Measurements from ENCODE around the gene TCEAL3. TPM values are rescaled to one million over a fixed set of nuclear protein-coding genes. Genes with fewer than 3 reads are reported as not detected.
"Not testable (repeated sequence)": the region's sequence is repeated elsewhere in the genome, so short reads cannot be mapped to it uniquely, and the experiment has no call there.

TCEAL3 gene
- polyA plus RNA-seq, 4 donors = 2.2 to 18.6 (median 11.2) TPM

DNA sequence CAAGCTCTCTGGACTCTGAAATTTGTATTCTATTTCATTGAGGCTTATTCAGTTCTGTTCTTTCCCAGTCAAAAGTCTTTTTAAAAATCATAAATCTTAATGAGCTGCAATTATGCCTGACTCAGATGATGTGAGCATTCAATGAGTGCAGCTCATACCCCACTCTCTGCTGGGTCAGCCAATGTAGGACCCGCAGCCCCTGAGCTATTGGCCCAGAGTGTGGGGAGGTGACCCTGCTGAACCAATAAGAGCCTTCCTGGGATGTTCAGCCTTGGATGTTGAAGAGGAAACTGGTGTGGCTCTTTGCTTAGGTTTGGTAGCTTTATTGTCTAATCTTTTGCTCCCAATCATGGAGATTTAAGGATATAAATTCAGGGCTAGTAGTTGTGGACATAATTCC is 34.6 kb upstream of the TCEAL3 start:
- FAIRE-seq (no peak), DNase-seq (no peak)
- H3K36me3 ChIP-seq (ENCODE audit: control insufficient read depth in 3 of 3, insufficient read depth in 2 of 3, low read depth in 1 of 3, low read length in 3 of 3) = no peaks in the 10 kb centered on the region
- H3K4me3 ChIP-seq (ENCODE audit: low read depth in 1 of 3, low read length in 3 of 3) = no peak overlapping the region
- H3K27me3 ChIP-seq (ENCODE audit: control insufficient read depth in 3 of 3, insufficient read depth in 3 of 3, low read length in 3 of 3) = no peaks in the 10 kb centered on the region
- H3K27ac ChIP-seq (ENCODE audit: low read depth in 1 of 3, low read length in 2 of 3) = no peak overlapping the region
- no peaks in the 10 kb centered on the region for H3K4me1 ChIP-seq (ENCODE audit: control insufficient read depth in 3 of 3, insufficient read depth in 2 of 3, low read depth in 1 of 3, low read length in 2 of 3)
- H3K9me3 ChIP-seq (ENCODE audit: control insufficient read depth in 2 of 2, insufficient read depth in 1 of 2, low read depth in 1 of 2, low read length in 1 of 2) = no peaks in the 10 kb centered on the region
- WGBS, 3 donors = 67 to 82% (median 77%) methylated on average over 1 of the region's 1 CpG

DNA sequence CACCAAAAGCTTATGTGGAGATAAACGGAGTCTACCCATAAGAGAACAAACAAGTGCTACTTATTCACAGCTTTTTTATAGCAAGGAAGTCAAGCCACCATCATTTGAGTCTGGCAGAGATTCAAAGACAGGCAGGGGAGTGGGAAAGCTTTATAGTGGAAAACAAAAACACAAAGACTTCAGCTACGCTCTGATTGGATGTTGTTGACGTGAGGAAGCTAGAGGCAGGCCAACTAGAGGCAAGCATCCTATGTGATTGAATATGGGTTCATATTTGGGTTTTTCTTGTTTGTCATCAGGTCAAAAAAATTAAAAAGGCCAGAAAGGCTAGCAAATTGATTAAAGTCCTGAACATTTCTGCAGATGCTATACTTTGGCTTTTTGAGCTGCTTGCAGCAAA is 23.2 kb upstream of the TCEAL3 start:
- 37 to 61% (median 51%) methylated on average over 3 of the region's 3 CpGs for WGBS, 3 donors

DNA sequence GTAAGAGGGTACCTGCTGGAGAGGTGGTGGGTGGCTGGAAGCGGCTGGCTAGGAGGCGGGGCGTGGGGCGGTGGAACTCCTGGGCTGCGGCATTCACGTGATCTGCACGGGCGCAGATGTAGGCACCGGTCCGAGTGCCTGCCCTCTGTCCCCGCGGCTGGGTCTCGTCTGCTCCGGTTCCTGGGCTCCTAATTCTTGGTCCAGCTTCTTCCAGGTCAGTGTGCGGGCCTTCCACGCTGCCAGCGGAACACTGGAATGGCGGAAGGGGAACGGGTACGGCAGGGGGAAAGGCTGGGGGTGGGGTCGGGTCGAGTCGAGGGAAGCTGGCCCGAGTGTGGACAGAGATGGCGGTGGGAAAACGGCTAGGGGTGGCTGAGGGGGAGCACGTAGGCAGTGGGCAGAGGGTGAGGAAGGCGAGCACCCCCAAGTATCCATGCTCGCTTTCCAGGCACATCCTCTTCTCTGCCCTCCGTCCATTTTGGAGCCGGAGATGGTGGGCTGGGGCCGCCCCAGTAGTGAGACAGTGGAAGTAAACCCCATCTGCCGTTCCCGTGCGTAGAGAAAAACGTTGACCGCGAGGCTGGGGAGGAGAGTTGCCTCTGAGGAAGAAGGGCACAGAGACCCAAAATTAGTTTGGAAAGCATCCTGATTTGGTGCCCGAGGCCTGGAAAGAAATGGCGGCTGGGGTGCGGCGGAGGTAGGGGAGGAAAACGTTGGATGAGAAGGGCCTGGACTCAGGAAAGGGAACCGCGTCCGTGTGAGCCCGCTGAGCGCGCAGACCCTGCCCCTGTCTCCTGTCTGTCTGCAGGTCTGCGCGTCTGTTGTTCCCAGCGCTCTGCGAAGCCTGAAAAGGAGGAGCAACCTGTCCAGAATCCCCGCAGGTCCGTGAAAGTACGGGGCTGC is 22.1 kb upstream of the TCEAL3 start, which contains the start of gene TCEAL4:
TSS of gene TCEAL4 (plus strand) at position 105 of the 903 bp plus-strand sequence. CDS start 1,161 bp downstream, outside the sequence.
- WGBS, 3 donors = 1 to 39% (median 9%) methylated on average over 44 to 56 of the region's 56 CpGs
- DNase-seq (peak; percentile 49 to 69), FAIRE-seq (no peak)
- Histone ChIP-seq H3K27ac (ENCODE audit: low read depth in 1 of 3, low read length in 2 of 3) (peak within 1 kb of the TSS in 2 of 3 donors; percentile 81 to 88), H3K4me1 (ENCODE audit: control insufficient read depth in 3 of 3, insufficient read depth in 2 of 3, low read depth in 1 of 3, low read length in 2 of 3) (no peaks in the 10 kb centered on the region), H3K4me3 (ENCODE audit: low read depth in 1 of 3, low read length in 3 of 3) (peak within 1 kb of the TSS; percentile 66 to 85 (median 73)), H3K27me3 (ENCODE audit: control insufficient read depth in 3 of 3, insufficient read depth in 3 of 3, low read length in 3 of 3) (no peaks in the 10 kb centered on the region), H3K9me3 (ENCODE audit: control insufficient read depth in 2 of 2, insufficient read depth in 1 of 2, low read depth in 1 of 2, low read length in 1 of 2) (no peaks in the 10 kb centered on the region), H3K36me3 (ENCODE audit: control insufficient read depth in 3 of 3, insufficient read depth in 2 of 3, low read depth in 1 of 3, low read length in 3 of 3) (peaks cover 0 to 4% (median 0%) of the 10 kb centered on the region in 3 donors)

More for the DNA sequence above, 23.2 kb upstream of the TCEAL3 start:
- no peak overlapping the region for H3K27ac ChIP-seq (ENCODE audit: low read depth in 1 of 3, low read length in 2 of 3)
- no peak overlapping the region for H3K4me3 ChIP-seq (ENCODE audit: low read depth in 1 of 3, low read length in 3 of 3)
- no peak for FAIRE-seq
- H3K27me3 ChIP-seq (ENCODE audit: control insufficient read depth in 3 of 3, insufficient read depth in 3 of 3, low read length in 3 of 3) = no peaks in the 10 kb centered on the region
- H3K36me3 ChIP-seq (ENCODE audit: control insufficient read depth in 3 of 3, insufficient read depth in 2 of 3, low read depth in 1 of 3, low read length in 3 of 3) = peaks cover 0 to 4% (median 0%) of the 10 kb centered on the region in 3 donors
- peak in 1 of 2 donors; percentile 1 for DNase-seq
- no peaks in the 10 kb centered on the region for H3K9me3 ChIP-seq (ENCODE audit: control insufficient read depth in 2 of 2, insufficient read depth in 1 of 2, low read depth in 1 of 2, low read length in 1 of 2)
- H3K4me1 ChIP-seq (ENCODE audit: control insufficient read depth in 3 of 3, insufficient read depth in 2 of 3, low read depth in 1 of 3, low read length in 2 of 3) = no peaks in the 10 kb centered on the region

DNA sequence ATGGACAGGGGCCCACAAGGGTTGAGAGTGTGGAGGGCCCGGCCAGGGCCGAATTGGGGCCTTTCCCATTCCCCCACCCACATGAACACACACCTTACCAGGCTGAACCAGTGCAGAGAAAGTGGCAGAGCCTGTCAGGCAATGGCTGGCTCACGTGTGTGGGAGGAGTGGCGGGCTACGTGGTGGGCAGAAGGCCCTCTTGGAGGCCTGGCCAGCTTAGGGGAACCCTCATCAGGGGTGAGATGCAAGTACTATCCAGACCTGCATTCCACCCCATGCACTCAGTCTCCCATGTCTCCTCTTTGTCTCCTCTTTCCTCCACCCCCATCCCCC is 21.5 kb upstream of the TCEAL3 start:
- H3K27ac ChIP-seq (ENCODE audit: low read depth in 1 of 3, low read length in 2 of 3) = peak overlapping the region in 2 of 3 donors; percentile 81 to 88
- H3K36me3 ChIP-seq (ENCODE audit: control insufficient read depth in 3 of 3, insufficient read depth in 2 of 3, low read depth in 1 of 3, low read length in 3 of 3) = peaks cover 0 to 4% (median 0%) of the 10 kb centered on the region in 3 donors
- H3K27me3 ChIP-seq (ENCODE audit: control insufficient read depth in 3 of 3, insufficient read depth in 3 of 3, low read length in 3 of 3) = no peaks in the 10 kb centered on the region
- DNase-seq = peak in 1 of 2 donors; percentile 33
- peak overlapping the region in 2 of 3 donors; percentile 66 to 85 for H3K4me3 ChIP-seq (ENCODE audit: low read depth in 1 of 3, low read length in 3 of 3)
- 17 to 34% (median 20%) methylated on average over 3 to 5 of the region's 5 CpGs for WGBS, 3 donors
- no peaks in the 10 kb centered on the region for H3K4me1 ChIP-seq (ENCODE audit: control insufficient read depth in 3 of 3, insufficient read depth in 2 of 3, low read depth in 1 of 3, low read length in 2 of 3)
- FAIRE-seq = no peak
- no peaks in the 10 kb centered on the region for H3K9me3 ChIP-seq (ENCODE audit: control insufficient read depth in 2 of 2, insufficient read depth in 1 of 2, low read depth in 1 of 2, low read length in 1 of 2)

DNA sequence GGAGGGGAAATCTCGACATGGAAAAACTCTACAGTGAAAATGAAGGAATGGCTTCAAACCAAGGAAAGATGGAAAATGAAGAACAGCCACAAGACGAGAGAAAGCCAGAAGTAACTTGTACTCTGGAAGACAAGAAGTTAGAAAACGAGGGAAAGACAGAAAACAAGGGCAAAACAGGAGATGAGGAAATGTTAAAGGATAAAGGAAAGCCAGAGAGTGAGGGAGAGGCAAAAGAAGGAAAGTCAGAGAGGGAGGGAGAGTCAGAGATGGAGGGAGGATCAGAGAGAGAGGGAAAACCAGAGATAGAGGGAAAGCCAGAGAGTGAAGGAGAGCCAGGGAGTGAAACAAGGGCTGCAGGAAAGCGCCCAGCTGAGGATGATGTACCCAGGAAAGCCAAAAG is 21.1 kb upstream of the TCEAL3 start:
- FAIRE-seq = no peak

DNA sequence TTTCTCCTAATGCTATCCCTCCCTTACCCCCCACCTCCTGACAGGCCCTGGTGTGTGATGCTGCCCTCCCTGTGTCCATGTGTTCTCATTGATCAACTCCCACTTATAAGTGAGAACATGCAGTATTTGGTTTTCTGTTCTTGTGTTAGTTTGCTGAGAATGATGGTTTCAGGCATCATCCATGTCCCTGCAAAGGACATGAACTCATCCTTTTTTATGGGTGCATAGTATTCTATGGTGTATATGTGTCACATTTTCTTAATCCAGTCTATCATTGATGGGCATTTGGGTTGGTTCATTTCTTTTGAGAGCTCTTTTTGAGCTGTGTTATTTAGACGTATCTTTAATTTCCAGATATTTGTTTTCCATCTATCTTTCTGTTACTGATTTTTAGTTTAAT is 15.5 kb upstream of the TCEAL3 start:
- not testable (repeated sequence) for H3K36me3 ChIP-seq (ENCODE audit: control insufficient read depth in 3 of 3, insufficient read depth in 2 of 3, low read depth in 1 of 3, low read length in 3 of 3); DNase-seq; H3K27ac ChIP-seq (ENCODE audit: low read depth in 1 of 3, low read length in 2 of 3); H3K4me1 ChIP-seq (ENCODE audit: control insufficient read depth in 3 of 3, insufficient read depth in 2 of 3, low read depth in 1 of 3, low read length in 2 of 3); H3K9me3 ChIP-seq (ENCODE audit: control insufficient read depth in 2 of 2, insufficient read depth in 1 of 2, low read depth in 1 of 2, low read length in 1 of 2); H3K4me3 ChIP-seq (ENCODE audit: low read depth in 1 of 3, low read length in 3 of 3); FAIRE-seq; H3K27me3 ChIP-seq (ENCODE audit: control insufficient read depth in 3 of 3, insufficient read depth in 3 of 3, low read length in 3 of 3)
- WGBS, 3 donors = 94 to 100% (median 100%) methylated on average over 1 of the region's 1 CpG

More for the DNA sequence above, 21.1 kb upstream of the TCEAL3 start:
- Histone ChIP-seq H3K27ac (ENCODE audit: low read depth in 1 of 3, low read length in 2 of 3) (peak overlapping the region in 1 of 3 donors; percentile 81), H3K36me3 (ENCODE audit: control insufficient read depth in 3 of 3, insufficient read depth in 2 of 3, low read depth in 1 of 3, low read length in 3 of 3) (peaks cover 0 to 4% (median 0%) of the 10 kb centered on the region in 3 donors), H3K27me3 (ENCODE audit: control insufficient read depth in 3 of 3, insufficient read depth in 3 of 3, low read length in 3 of 3) (no peaks in the 10 kb centered on the region), H3K9me3 (ENCODE audit: control insufficient read depth in 2 of 2, insufficient read depth in 1 of 2, low read depth in 1 of 2, low read length in 1 of 2) (no peaks in the 10 kb centered on the region), H3K4me1 (ENCODE audit: control insufficient read depth in 3 of 3, insufficient read depth in 2 of 3, low read depth in 1 of 3, low read length in 2 of 3) (no peaks in the 10 kb centered on the region), H3K4me3 (ENCODE audit: low read depth in 1 of 3, low read length in 3 of 3) (peak overlapping the region in 1 of 3 donors; percentile 85)
- 48 to 57% (median 54%) methylated on average over 4 of the region's 4 CpGs for WGBS, 3 donors
- no peak for DNase-seq

DNA sequence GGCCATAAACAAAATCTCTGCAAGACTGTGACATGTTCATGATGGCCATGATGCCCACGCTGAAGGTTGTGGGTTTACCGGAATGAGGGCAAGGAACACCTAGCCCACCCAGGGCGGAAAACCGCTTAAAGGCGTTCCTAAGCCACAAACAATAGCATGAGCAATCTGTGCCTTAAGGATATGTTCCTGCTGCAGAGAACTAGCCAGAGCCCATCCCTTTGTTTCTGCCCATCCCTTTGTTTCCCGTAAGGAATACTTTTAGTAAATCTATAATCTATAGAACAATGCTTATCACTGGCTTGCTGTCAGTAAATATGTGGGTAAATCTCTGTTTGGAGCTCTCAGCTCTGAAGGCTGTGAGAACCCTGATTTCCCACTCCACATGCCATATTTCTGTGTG is 12.6 kb upstream of the TCEAL3 start:
- 93 to 98% (median 95%) methylated on average over 6 of the region's 6 CpGs for WGBS, 3 donors
- H3K9me3 ChIP-seq (ENCODE audit: control insufficient read depth in 2 of 2, insufficient read depth in 1 of 2, low read depth in 1 of 2, low read length in 1 of 2); FAIRE-seq: not testable (repeated sequence)

DNA sequence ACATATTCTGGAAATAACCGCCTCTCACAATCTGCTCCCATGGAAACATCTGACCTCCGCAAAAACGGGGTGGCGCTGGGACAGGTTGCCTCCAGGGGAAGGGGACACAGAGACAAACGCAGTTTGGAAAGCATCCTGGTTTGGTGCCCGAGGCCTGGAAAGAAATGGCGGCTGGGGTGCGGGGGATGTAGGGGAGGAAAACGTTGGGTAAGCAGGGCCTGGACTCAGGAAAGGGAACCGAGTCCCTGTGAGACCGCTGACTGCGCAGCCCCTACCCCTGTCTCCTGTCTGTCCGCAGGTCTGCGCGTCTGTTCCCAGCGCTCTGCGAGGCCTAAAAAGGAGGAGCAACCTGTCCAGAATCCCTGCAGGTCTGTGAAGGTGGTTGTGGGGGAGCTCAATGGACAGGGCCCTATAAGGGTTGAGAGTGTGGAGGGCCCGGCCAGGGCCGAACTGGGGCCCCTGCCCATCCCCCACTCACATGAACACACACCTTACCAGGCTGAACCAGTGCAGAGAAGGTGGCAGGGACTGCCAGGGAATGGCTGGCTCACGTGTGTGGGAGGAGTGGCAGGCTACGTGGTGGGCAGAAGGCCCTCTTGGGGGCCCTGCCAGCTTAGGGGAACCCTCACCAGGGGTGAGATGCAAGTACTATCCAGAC is 672 bp downstream of the TCEAL3 start:
- FAIRE-seq (no peak), DNase-seq (peak in 1 of 2 donors; percentile 11)
- Histone ChIP-seq H3K9me3 (ENCODE audit: control insufficient read depth in 2 of 2, insufficient read depth in 1 of 2, low read depth in 1 of 2, low read length in 1 of 2) (no peaks in the 10 kb centered on the region), H3K4me1 (ENCODE audit: control insufficient read depth in 3 of 3, insufficient read depth in 2 of 3, low read depth in 1 of 3, low read length in 2 of 3) (peaks cover 0 to 4% (median 0%) of the 10 kb centered on the region in 3 donors), H3K4me3 (ENCODE audit: low read depth in 1 of 3, low read length in 3 of 3) (peak overlapping the region; percentile 58 to 65 (median 64)), H3K27me3 (ENCODE audit: control insufficient read depth in 3 of 3, insufficient read depth in 3 of 3, low read length in 3 of 3) (no peaks in the 10 kb centered on the region), H3K27ac (ENCODE audit: low read depth in 1 of 3, low read length in 2 of 3) (peak overlapping the region in 2 of 3 donors; percentile 45 to 86), H3K36me3 (ENCODE audit: control insufficient read depth in 3 of 3, insufficient read depth in 2 of 3, low read depth in 1 of 3, low read length in 3 of 3) (peaks cover 0 to 3% (median 0%) of the 10 kb centered on the region in 3 donors)
- WGBS, 3 donors = 19 to 37% (median 34%) methylated on average over 18 to 21 of the region's 21 CpGs

More for the DNA sequence above, 12.6 kb upstream of the TCEAL3 start:
- not testable (repeated sequence) for H3K4me1 ChIP-seq (ENCODE audit: control insufficient read depth in 3 of 3, insufficient read depth in 2 of 3, low read depth in 1 of 3, low read length in 2 of 3); H3K27me3 ChIP-seq (ENCODE audit: control insufficient read depth in 3 of 3, insufficient read depth in 3 of 3, low read length in 3 of 3); H3K27ac ChIP-seq (ENCODE audit: low read depth in 1 of 3, low read length in 2 of 3); H3K4me3 ChIP-seq (ENCODE audit: low read depth in 1 of 3, low read length in 3 of 3); DNase-seq; H3K36me3 ChIP-seq (ENCODE audit: control insufficient read depth in 3 of 3, insufficient read depth in 2 of 3, low read depth in 1 of 3, low read length in 3 of 3)

Measured in small intestine (tissue), 7 donors.